ENCODE measurements around the gene PABPN1.

PABPN1 gene

GRCh38 chr14:23359167-23359626, 37.9 kb downstream of the PABPN1 start:
- no peak for DNase-seq

GRCh38 chr14:23359722-23360447, 38.6 kb downstream of the PABPN1 start:
- DNase-seq, result no peak

- no peak for DNase-seq
These were observed 39.2 kb downstream of the PABPN1 start for GRCh38 chr14:23360496-23360895.

GRCh38 chr14:23361320-23361719, 40.1 kb downstream of the PABPN1 start:
- DNase-seq, result no peak

- no peak for DNase-seq
These were observed 40.5 kb downstream of the PABPN1 start for GRCh38 chr14:23361763-23362162.

GRCh38 chr14:23362200-23362599, 40.9 kb downstream of the PABPN1 start:
- no peak for DNase-seq

- DNase-seq, result no peak
These were observed 43.1 kb downstream of the PABPN1 start for GRCh38 chr14:23364164-23365035.

GRCh38 chr14:23365036-23365731, 43.9 kb downstream of the PABPN1 start, which contains the start of gene EFS:
TSS of gene EFS (minus strand) at chr14:23365172. CDS start at chr14:23365025, 147 bp downstream.
- DNase-seq, result no peak

- no peak for DNase-seq
These were observed 44.6 kb downstream of the PABPN1 start for GRCh38 chr14:23365732-23366425.

GRCh38 chr14:23366426-23366921, 45.2 kb downstream of the PABPN1 start:
- no peak for DNase-seq

- DNase-seq, result no peak
These were observed 49.0 kb downstream of the PABPN1 start for GRCh38 chr14:23370221-23370620.

GRCh38 chr14:23371865-23372264, 50.6 kb downstream of the PABPN1 start:
- DNase-seq, result no peak

- DNase-seq, result no peak
These were observed 51.3 kb downstream of the PABPN1 start, which contains the start of gene IL25 for GRCh38 chr14:23372509-23372908. TSS of gene IL25 (plus strand) at chr14:23372809.

- DNase-seq, result no peak
These were observed 51.8 kb downstream of the PABPN1 start for GRCh38 chr14:23373041-23373440.

Data from NCI-H1105 treated with DMSO at 0.1 percent for 48 hours (cell line).